H1 (cell line): ENCODE results near the gene CTTNBP2. TPM values are rescaled to one million over a fixed set of nuclear protein-coding genes. Genes with fewer than 3 reads are reported as not detected.

ENCODE experiments used
- CTCF ChIA-PET: fragments of 300-600 bp; sonication (Branson Sonifier 250); formaldehyde crosslinking; loops from one replicate; lab custom pipeline; 2021; ENCODE audit not compliant: partially characterized antibody; lab: Charles Lee
- POLR2A ChIA-PET: fragments of 300-600 bp; sonication (Branson Sonifier 250); formaldehyde crosslinking; loops from one replicate; lab custom pipeline; 2021; ENCODE audit warnings: inconsistent platforms; ENCODE audit not compliant: partially characterized antibody; lab: Charles Lee
- DNase-seq, 2 experiments: peaks; one replicate each; pipeline versions ENCODE4 v3.0.0 to v3.0.0-alpha.2; 2010 to 2022; ENCODE audit warnings: low spot score in 2 of 2, low read depth in 1 of 2, mixed read lengths in 1 of 2
- FAIRE-seq: peaks from 2 replicates; lab custom pipeline; 2011; peaks lifted over from hg19 to GRCh38; lab: Jason Lieb, UNC
- H2AFZ ChIP-seq: 2 replicates; pipeline ENCODE4 v1.8.1; 2012; ENCODE audit warnings: low read length, inconsistent platforms
- H2AK5ac ChIP-seq: 2 replicates; pipeline ENCODE4 v1.6.1; 2013; ENCODE audit warnings: low read depth, low read length
- H2BK120ac ChIP-seq: replicated peaks from 2 replicates; pipeline ENCODE3; 2013; ENCODE audit warnings: low read depth, low read length, inconsistent platforms
- H2BK12ac ChIP-seq: 2 replicates; pipeline ENCODE4 v1.6.1; 2013; ENCODE audit warnings: low read depth, low read length
- H2BK15ac ChIP-seq: 2 replicates; pipeline ENCODE4 v1.6.1; 2013; ENCODE audit warnings: low read length
- H2BK20ac ChIP-seq: 2 replicates; pipeline ENCODE4 v1.6.1; 2013; ENCODE audit warnings: low read length
- H2BK5ac ChIP-seq: 2 replicates; pipeline ENCODE4 v1.6.1; 2013; ENCODE audit warnings: low read depth, low read length
- H3K14ac ChIP-seq: 2 replicates; pipeline ENCODE4 v1.6.1; 2013; ENCODE audit warnings: inconsistent platforms; ENCODE audit not compliant: insufficient read length
- H3K18ac ChIP-seq: 2 replicates; pipeline ENCODE4 v1.6.1; 2013; ENCODE audit warnings: low read length; ENCODE audit errors: extremely low read depth
- H3K23ac ChIP-seq: 2 replicates; pipeline ENCODE4 v1.6.1; 2013; ENCODE audit warnings: inconsistent platforms; ENCODE audit not compliant: insufficient read length
- H3K23me2 ChIP-seq: 2 replicates; pipeline ENCODE4 v1.6.1; 2013; ENCODE audit warnings: low read depth, low read length
- H3K27ac ChIP-seq: 2 replicates; pipeline ENCODE4 v1.6.1; 2011; ENCODE audit warnings: low read depth, low read length, inconsistent platforms
- H3K27me3 ChIP-seq, 4 experiments: replicated peaks in 1 of 4; 1 replicate in 1 of 4; 2 replicates in 3 of 4; pipeline versions ENCODE4 v1.6.1 to v1.8.1; 2011 to 2013; ENCODE audit warnings: low read length in 3 of 4, mild to moderate bottlenecking in 3 of 4, inconsistent platforms in 2 of 4, mixed read lengths in 2 of 4, moderate library complexity in 1 of 4; ENCODE audit not compliant: control insufficient read depth in 3 of 4, insufficient read depth in 3 of 4; ENCODE audit errors: extremely low read depth in 1 of 4
- H3K36me3 ChIP-seq, 4 experiments: 2 replicates each; pipeline versions ENCODE4 v1.6.1 to v1.8.1; 2011 to 2013; ENCODE audit warnings: mild to moderate bottlenecking in 4 of 4, low read length in 3 of 4, moderate library complexity in 2 of 4, control low read depth in 1 of 4, inconsistent platforms in 1 of 4; ENCODE audit not compliant: insufficient read depth in 4 of 4, control insufficient read depth in 2 of 4
- H3K4ac ChIP-seq: replicated peaks from 2 replicates; pipeline ENCODE3; 2013; ENCODE audit warnings: low read length, low read depth, mixed read lengths, inconsistent platforms; ENCODE audit not compliant: insufficient read length
- H3K4me1 ChIP-seq, 4 experiments: replicated peaks in 1 of 4; 1 replicate in 1 of 4; 2 replicates in 3 of 4; pipeline versions ENCODE4 v1.6.1 to v1.8.1; 2011 to 2013; ENCODE audit warnings: low read length in 3 of 4, inconsistent platforms in 2 of 4, mixed read lengths in 1 of 4; ENCODE audit not compliant: insufficient read depth in 4 of 4, control insufficient read depth in 3 of 4
- H3K4me2 ChIP-seq, 2 experiments: 2 replicates each; pipeline versions ENCODE4 v1.6.1 to v1.8.1; 2011 to 2013; ENCODE audit warnings: low read depth in 2 of 2, low read length in 2 of 2, control low read depth in 1 of 2, inconsistent platforms in 1 of 2, mild to moderate bottlenecking in 1 of 2; ENCODE audit not compliant: insufficient read depth in 1 of 2
- H3K4me3 ChIP-seq, 4 experiments: fragments of 200-600, 300-600 bp in 1 of 4; sonication (generic), shearing (Covaris generic), sonication (Bioruptor Twin) in 1 of 4; 2 replicates each; pipeline versions ENCODE4 v1.5.1 to v1.8.1; 2011 to 2016; ENCODE audit warnings: low read length in 4 of 4, low read depth in 3 of 4, control low read depth in 2 of 4, inconsistent platforms in 2 of 4, mild to moderate bottlenecking in 2 of 4, mixed read lengths in 1 of 4, moderate library complexity in 1 of 4; ENCODE audit not compliant: insufficient read depth in 2 of 4; ENCODE audit errors: extremely low read depth in 1 of 4
- H3K56ac ChIP-seq: replicated peaks from 2 replicates; pipeline ENCODE3; 2013; ENCODE audit warnings: low read depth, mild to moderate bottlenecking, mixed read lengths, low read length, inconsistent platforms; ENCODE audit not compliant: insufficient read length
- H3K79me1 ChIP-seq: 2 replicates; pipeline ENCODE4 v1.6.1; 2013; ENCODE audit warnings: low read depth, low read length, control low read depth
- H3K79me2 ChIP-seq, 2 experiments: 2 replicates each; pipeline versions ENCODE4 v1.6.1 to v1.8.1; 2012 to 2013; ENCODE audit warnings: low read length in 2 of 2, mild to moderate bottlenecking in 2 of 2, inconsistent platforms in 1 of 2; ENCODE audit not compliant: insufficient read depth in 2 of 2, control insufficient read depth in 1 of 2
- H3K9ac ChIP-seq, 4 experiments: replicated peaks in 1 of 4; 1 replicate in 1 of 4; 2 replicates in 3 of 4; pipeline versions ENCODE4 v1.6.1 to v1.8.1; 2011 to 2013; ENCODE audit warnings: low read depth in 3 of 4, low read length in 3 of 4, control low read depth in 2 of 4, mild to moderate bottlenecking in 2 of 4, moderate library complexity in 2 of 4, inconsistent platforms in 1 of 4; ENCODE audit errors: extremely low read depth in 1 of 4
- H3K9me3 ChIP-seq, 2 experiments: 2 replicates each; pipeline versions ENCODE4 v1.6.1 to v1.8.1; 2012 to 2013; ENCODE audit warnings: mild to moderate bottlenecking in 2 of 2, moderate library complexity in 2 of 2, control low read depth in 1 of 2, inconsistent platforms in 1 of 2, low read depth in 1 of 2, low read length in 1 of 2, mixed read lengths in 1 of 2; ENCODE audit not compliant: insufficient read depth in 2 of 2
- H4K20me1 ChIP-seq, 2 experiments: replicated peaks in 1 of 2; 2 replicates each; pipeline versions ENCODE3 to v1.8.1; 2011 to 2013; ENCODE audit warnings: inconsistent platforms in 2 of 2, low read length in 2 of 2, mild to moderate bottlenecking in 1 of 2; ENCODE audit not compliant: insufficient read depth in 2 of 2, control insufficient read depth in 1 of 2
- H4K5ac ChIP-seq: 2 replicates; pipeline ENCODE4 v1.6.1; 2013; ENCODE audit warnings: low read length, low read depth, mixed read lengths, inconsistent platforms; ENCODE audit not compliant: insufficient read length
- H4K8ac ChIP-seq: 2 replicates; pipeline ENCODE4 v1.8.0; 2013; ENCODE audit warnings: mild to moderate bottlenecking, moderate library complexity, low read length, inconsistent platforms; ENCODE audit not compliant: insufficient read depth; ENCODE audit errors: extremely low read depth
- H4K91ac ChIP-seq: replicated peaks from 2 replicates; pipeline ENCODE3; 2013; ENCODE audit warnings: low read length, mixed read lengths, inconsistent platforms; ENCODE audit not compliant: insufficient read length
- CTCF ChIP-seq, 3 experiments: IDR thresholded peaks; 1 replicate in 2 of 3; 2 replicates in 1 of 3; pipeline versions ENCODE4 v1.5.1 to v1.6.1; 2011; ENCODE audit warnings: low read length in 3 of 3, mild to moderate bottlenecking in 3 of 3, inconsistent platforms in 2 of 3, low read depth in 1 of 3, moderate library complexity in 1 of 3; ENCODE audit not compliant: insufficient read depth in 1 of 3; ENCODE audit errors: control extremely low read depth in 1 of 3
- E2F6 ChIP-seq: IDR thresholded peaks from 2 replicates; pipeline ENCODE4 v1.6.1; 2012; ENCODE audit warnings: inconsistent platforms
- HDAC2 ChIP-seq, 2 experiments: fragments of 300-600 bp in 1 of 2; sonication (generic) in 1 of 2; IDR thresholded peaks; 2 replicates each; pipeline ENCODE4 v1.6.1; 2011 to 2012; ENCODE audit warnings: low read depth in 2 of 2, low read length in 2 of 2, mild to moderate bottlenecking in 2 of 2, moderate library complexity in 2 of 2, borderline replicate concordance in 1 of 2, inconsistent platforms in 1 of 2
- KDM1A ChIP-seq: fragments of 200-600, 300-600 bp; sonication (generic); IDR thresholded peaks from 2 replicates; pipeline ENCODE4 v1.7.1; 2016; ENCODE audit warnings: mild to moderate bottlenecking, low read length, borderline replicate concordance
- KDM5A ChIP-seq: fragments of 200-600 bp; IDR thresholded peaks from 2 replicates; pipeline ENCODE4 v1.7.1; 2012; ENCODE audit warnings: mild to moderate bottlenecking, low read length, inconsistent platforms, mixed read lengths
- PHF8 ChIP-seq: fragments of 200-600 bp; sonication (generic); conservative IDR thresholded peaks from 2 replicates; pipeline ENCODE4 v1.7.1; 2012; ENCODE audit warnings: low read depth, mild to moderate bottlenecking, inconsistent platforms, low read length, moderate library complexity
- RBBP5 ChIP-seq: IDR thresholded peaks from 2 replicates; pipeline ENCODE4 v1.7.1; 2012; ENCODE audit warnings: low read depth, mild to moderate bottlenecking, inconsistent platforms, low read length, moderate library complexity, borderline replicate concordance
- SIN3A ChIP-seq, 2 experiments: IDR thresholded peaks in 1 of 2; conservative IDR thresholded peaks in 1 of 2; 2 replicates each; pipeline ENCODE4 v1.6.1; 2011 to 2012; ENCODE audit warnings: low read length in 2 of 2, improper control_type of control experiment in 1 of 2, low read depth in 1 of 2, mild to moderate bottlenecking in 1 of 2
- SP1 ChIP-seq: IDR thresholded peaks from 2 replicates; pipeline ENCODE4 v1.6.1; 2011; ENCODE audit warnings: low read depth, low read length
- SP4 ChIP-seq: IDR thresholded peaks from 2 replicates; pipeline ENCODE4 v1.6.1; 2012; ENCODE audit warnings: low read length, inconsistent platforms
- WGBS, 2 experiments: shearing (Covaris generic) in 1 of 2; methylation state at CpG; one replicate each; pipeline versions ENCODE4 v1.1.6 to v1.1.7; 2013 to 2015; ENCODE audit warnings: low lambda C conversion rate in 2 of 2, mixed read lengths in 2 of 2, inconsistent platforms in 1 of 2, low coverage in 1 of 2, missing lambda C conversion rate in 1 of 2; ENCODE audit not compliant: insufficient replicate concordance in 2 of 2, insufficient coverage in 1 of 2, insufficient read length in 1 of 2; ENCODE audit errors: extremely low coverage in 1 of 2, missing lambda C conversion rate in 1 of 2; 5-methylcytosine and 5-hydroxymethylcytosine counted together
- polyA plus RNA-seq, 7 experiments: library from polyadenylated mRNA; depleted of rRNA in 3 of 7; stranded (reverse) in 5 of 7; unstranded in 2 of 7; fragments of >200 nt in 5 of 7; fragments of 200-250 nt in 2 of 7; gene quantifications; 1 replicate in 5 of 7; 2 replicates in 1 of 7; 4 replicates in 1 of 7; pipeline versions ENCODE4 v1.2.1 to v1.2.3, GENCODE V29; 2011 to 2013; ENCODE audit warnings: missing spikeins in 2 of 7, mixed read lengths in 2 of 7
- total RNA-seq: library from RNA; stranded (reverse); fragmentation: NEBNext Ultra II Directional; extraction: Animal tissue kit (Norgen Biotek cat#: 25700); gene quantifications from 2 replicates; pipeline ENCODE4 v1.2.1, GENCODE V29; 2021

CTTNBP2 gene
- total and polyA plus RNA-seq, 2 of the 8 experiments (the other 6 are each of a cell fraction or from before 2014, with no cell fraction given): 15.3 to 35.1 TPM

- Histone ChIP-seq H4K20me1 (no peaks in the 10 kb centered on the region), H3K23ac (no peak overlapping the region), H4K8ac (no peak overlapping the region), H3K18ac (no peak overlapping the region), H3K4me3 (no peak overlapping the region), H3K4me1 (no peaks in the 10 kb centered on the region), H3K23me2 (no peaks in the 10 kb centered on the region), H3K9ac (no peak overlapping the region), H2BK12ac (no peak overlapping the region), H4K5ac (no peak overlapping the region), H3K79me2 (no peaks in the 10 kb centered on the region), H3K36me3 (no peaks in the 10 kb centered on the region; a peak in 1 of 8 replicates), H2BK120ac (no peak overlapping the region), H3K4ac (no peak overlapping the region), H3K9me3 (no peaks in the 10 kb centered on the region), H3K56ac (no peak overlapping the region), H3K27me3 (no peaks in the 10 kb centered on the region), H3K4me2 (no peak overlapping the region), H3K79me1 (no peaks in the 10 kb centered on the region), H2BK15ac (no peak overlapping the region), H2BK20ac (no peak overlapping the region), H4K91ac (no peak overlapping the region), H3K27ac (no peak overlapping the region), H3K14ac (no peak overlapping the region), H2BK5ac (no peak overlapping the region), H2AK5ac (no peak overlapping the region), H2AFZ (no peak overlapping the region)
- 92% methylated on average over 4 of the region's 4 CpGs; no CpG with 5 or more reads in 1 of the 2 experiments for WGBS, 2 experiments
- ChIA-PET POLR2A (no interaction called here), CTCF (interaction anchor here (0.7 to 0.9 kb wide), 2 partner anchors 9 to 36 kb away, joined by 3 read pairs; no protein-coding TSS in a partner anchor)
- DNase-seq: no peak
- FAIRE-seq: no peak
- no peak for TF ChIP-seq SP1
- no peak for TF ChIP-seq KDM1A
- TF ChIP-seq HDAC2 (IDR thresholded peaks at IDR 0.05; ENCODE audit: borderline replicate concordance in 1 of 2, low read depth in 2 of 2, low read length in 2 of 2): no peak
- TF ChIP-seq RBBP5: no peak
- TF ChIP-seq E2F6: no peak
- no peak for TF ChIP-seq PHF8
- no peak for TF ChIP-seq SIN3A (conservative IDR thresholded peaks at IDR 0.05 in 1 of 2, IDR thresholded peaks at IDR 0.05 in 1 of 2; ENCODE audit: low read depth in 1 of 2, low read length in 2 of 2)
- no peak for TF ChIP-seq CTCF (IDR thresholded peaks at IDR 0.05; ENCODE audit: control extremely low read depth in 1 of 3, insufficient read depth in 1 of 3, low read depth in 1 of 3, low read length in 3 of 3)
- no peak for TF ChIP-seq KDM5A
- no peak for TF ChIP-seq SP4
Observed at GRCh38 chr7:117705630-117706029, 167.6 kb downstream of the CTTNBP2 start.
